Duodenal mucosa (tissue), 2 donors: ENCODE results near the gene TIMM29.

ENCODE experiments used
- H3K27ac ChIP-seq: one replicate; pipeline ENCODE4 v1.7.0; 2013; ENCODE audit warnings: low read depth, low read length
- H3K27me3 ChIP-seq, 2 donors: one replicate each; pipeline ENCODE4 v1.7.0; 2013; ENCODE audit warnings: low read length in 2 of 2, control low read depth in 1 of 2; ENCODE audit not compliant: insufficient read depth in 2 of 2, control insufficient read depth in 1 of 2
- H3K36me3 ChIP-seq, 2 donors: one replicate each; pipeline ENCODE4 v1.7.0; 2013; ENCODE audit warnings: low read length in 2 of 2, control low read depth in 1 of 2; ENCODE audit not compliant: insufficient read depth in 2 of 2, control insufficient read depth in 1 of 2
- H3K4me1 ChIP-seq, 2 donors: one replicate each; pipeline ENCODE4 v1.7.0; 2013; ENCODE audit warnings: low read length in 2 of 2, control low read depth in 1 of 2; ENCODE audit not compliant: insufficient read depth in 2 of 2, control insufficient read depth in 1 of 2
- H3K4me3 ChIP-seq, 2 donors: one replicate each; pipeline ENCODE4 v1.7.0; 2013; ENCODE audit warnings: low read length in 2 of 2, low read depth in 1 of 2
- H3K9ac ChIP-seq, 2 donors: one replicate each; pipeline ENCODE4 v1.7.0; 2013; ENCODE audit warnings: low read length in 2 of 2, low read depth in 1 of 2
- H3K9me3 ChIP-seq, 2 donors: one replicate each; pipeline ENCODE4 v1.7.0; 2013; ENCODE audit warnings: low read length in 2 of 2, control low read depth in 1 of 2; ENCODE audit not compliant: control insufficient read depth in 1 of 2

Gene TIMM29

GRCh38 chr19:10892256-10892655 is 36.4 kb upstream of the TIMM29 start:
- Histone ChIP-seq H3K36me3 (no peaks in the 10 kb centered on the region), H3K9me3 (no peaks in the 10 kb centered on the region), H3K4me1 (peaks cover 16 to 33% of the 10 kb centered on the region in 2 donors), H3K9ac (no peak overlapping the region), H3K27ac (peak overlapping the region; percentile 5), H3K27me3 (no peaks in the 10 kb centered on the region), H3K4me3 (no peak overlapping the region)

- no peak overlapping the region for H3K9ac ChIP-seq
- no peaks in the 10 kb centered on the region for H3K36me3 ChIP-seq
- no peak overlapping the region for H3K4me3 ChIP-seq
- no peaks in the 10 kb centered on the region for H3K9me3 ChIP-seq
- no peaks in the 10 kb centered on the region for H3K27me3 ChIP-seq
- no peak overlapping the region for H3K27ac ChIP-seq
- H3K4me1 ChIP-seq: peaks cover 35 to 39% of the 10 kb centered on the region in 2 donors
Measured at GRCh38 chr19:10894911-10895213, 33.7 kb upstream of the TIMM29 start.

- Histone ChIP-seq H3K27ac (no peak overlapping the region), H3K9me3 (no peaks in the 10 kb centered on the region), H3K9ac (no peak overlapping the region), H3K4me1 (peaks cover 38 to 39% of the 10 kb centered on the region in 2 donors), H3K27me3 (no peaks in the 10 kb centered on the region), H3K4me3 (no peak overlapping the region), H3K36me3 (no peaks in the 10 kb centered on the region)
Measured at GRCh38 chr19:10895363-10895762, 33.2 kb upstream of the TIMM29 start.

- Histone ChIP-seq H3K27ac (no peak overlapping the region), H3K9me3 (no peaks in the 10 kb centered on the region), H3K4me1 (peaks cover 36 to 39% of the 10 kb centered on the region in 2 donors), H3K9ac (no peak overlapping the region), H3K27me3 (no peaks in the 10 kb centered on the region), H3K36me3 (no peaks in the 10 kb centered on the region), H3K4me3 (no peak overlapping the region)
Measured at GRCh38 chr19:10895920-10896319, 32.7 kb upstream of the TIMM29 start.

- Histone ChIP-seq H3K27me3 (no peaks in the 10 kb centered on the region), H3K9me3 (no peaks in the 10 kb centered on the region), H3K4me1 (peaks cover 29 to 32% of the 10 kb centered on the region in 2 donors), H3K4me3 (no peak overlapping the region), H3K9ac (no peak overlapping the region), H3K27ac (no peak overlapping the region), H3K36me3 (no peaks in the 10 kb centered on the region)
Measured at GRCh38 chr19:10896851-10897526, 31.6 kb upstream of the TIMM29 start.

GRCh38 chr19:10898633-10899032 is 30.0 kb upstream of the TIMM29 start:
- H3K4me3 ChIP-seq: no peak overlapping the region
- peak overlapping the region; percentile 36 for H3K27ac ChIP-seq
- no peaks in the 10 kb centered on the region for H3K9me3 ChIP-seq
- no peaks in the 10 kb centered on the region for H3K36me3 ChIP-seq
- H3K9ac ChIP-seq: peak overlapping the region in 1 of 2 donors; percentile 54
- H3K27me3 ChIP-seq: no peaks in the 10 kb centered on the region
- H3K4me1 ChIP-seq: peaks cover 29 to 32% of the 10 kb centered on the region in 2 donors

GRCh38 chr19:10899151-10899653 is 29.4 kb upstream of the TIMM29 start:
- peak overlapping the region in 1 of 2 donors; percentile 54 for H3K9ac ChIP-seq
- no peaks in the 10 kb centered on the region for H3K9me3 ChIP-seq
- H3K27me3 ChIP-seq: no peaks in the 10 kb centered on the region
- H3K27ac ChIP-seq: peak overlapping the region; percentile 57
- H3K4me1 ChIP-seq: peaks cover 29 to 32% of the 10 kb centered on the region in 2 donors
- H3K4me3 ChIP-seq: peak overlapping the region in 1 of 2 donors; percentile 48
- H3K36me3 ChIP-seq: no peaks in the 10 kb centered on the region

- Histone ChIP-seq H3K9ac (no peak overlapping the region), H3K9me3 (no peaks in the 10 kb centered on the region), H3K4me3 (no peak overlapping the region), H3K36me3 (peaks cover 19 to 50% of the 10 kb centered on the region in 2 donors), H3K4me1 (no peaks in the 10 kb centered on the region), H3K27me3 (no peaks in the 10 kb centered on the region), H3K27ac (no peak overlapping the region)
Measured at GRCh38 chr19:10907925-10908324, 20.7 kb upstream of the TIMM29 start.

- H3K4me1 ChIP-seq: no peaks in the 10 kb centered on the region
- H3K36me3 ChIP-seq: peaks cover 19 to 50% of the 10 kb centered on the region in 2 donors
- no peak overlapping the region for H3K9ac ChIP-seq
Measured at GRCh38 chr19:10908380-10908960, 20.1 kb upstream of the TIMM29 start.

GRCh38 chr19:10911579-10912363 is 16.8 kb upstream of the TIMM29 start:
- Histone ChIP-seq H3K36me3 (peaks cover 22 to 72% of the 10 kb centered on the region in 2 donors), H3K27ac (no peak overlapping the region), H3K27me3 (no peaks in the 10 kb centered on the region), H3K9me3 (no peaks in the 10 kb centered on the region), H3K4me3 (no peak overlapping the region), H3K9ac (no peak overlapping the region), H3K4me1 (no peaks in the 10 kb centered on the region)

More at GRCh38 chr19:10908380-10908960, 20.1 kb upstream of the TIMM29 start:
- H3K4me3 ChIP-seq: no peak overlapping the region
- H3K9me3 ChIP-seq: no peaks in the 10 kb centered on the region
- H3K27me3 ChIP-seq: no peaks in the 10 kb centered on the region
- H3K27ac ChIP-seq: no peak overlapping the region
